Adrenal gland (tissue), 12 donors: ENCODE results near the gene ARHGAP5. TPM values are rescaled to one million over a fixed set of nuclear protein-coding genes. Genes with fewer than 3 reads are reported as not detected.

Experiments
- DNase-seq, 7 donors: peaks; one replicate each; pipeline ENCODE4 v3.0.0-alpha.2; 2019 to 2020
- H3K27ac ChIP-seq, 5 donors: fragments of 200-600 bp; sonication (generic) in 4 of 5; 1 replicate in 3 of 5; 2 replicates in 2 of 5; pipeline versions ENCODE4 v1.5.1 to v1.8.0; 2016 to 2020; ENCODE audit warnings: mild to moderate bottlenecking in 1 of 5
- H3K27me3 ChIP-seq: fragments of 200-600 bp; 2 replicates; pipeline ENCODE4 v1.8.0; 2021
- H3K36me3 ChIP-seq, 2 donors: fragments of 200-600 bp; replicated peaks in 1 of 2; 1 replicate in 1 of 2; 2 replicates in 1 of 2; pipeline versions ENCODE4 v1.5.1 to v1.8.0; 2018 to 2022
- H3K4me1 ChIP-seq, 2 donors: fragments of 200-600 bp; replicated peaks in 1 of 2; 1 replicate in 1 of 2; 2 replicates in 1 of 2; pipeline versions ENCODE4 v1.5.1 to v1.8.0; 2018 to 2021
- H3K4me3 ChIP-seq, 4 donors: fragments of 200-600 bp; sonication (generic) in 3 of 4; one replicate each; pipeline ENCODE4 v1.5.1; 2016 to 2018
- H3K9me3 ChIP-seq, 3 donors: fragments of 200-600 bp; sonication (generic) in 1 of 3; replicated peaks in 1 of 3; 1 replicate in 2 of 3; 2 replicates in 1 of 3; pipeline versions ENCODE4 v1.5.1 to v1.8.0; 2016 to 2021
- POLR2A ChIP-seq, 2 donors: fragments of 450-650 bp; IDR thresholded peaks; one replicate each; pipeline ENCODE4 v1.6.1; 2017; ENCODE audit warnings: antibody characterized with exemption in 2 of 2, mild to moderate bottlenecking in 2 of 2, moderate library complexity in 1 of 2
- WGBS, 4 donors: extraction: QIAGEN DNeasy Blood & Tissue Kit in 2 of 4; methylation state at CpG; one replicate each; pipeline versions ENCODE4 v1.1.5 to v1.1.7; 2013 to 2017; 5-methylcytosine and 5-hydroxymethylcytosine counted together
- intact Hi-C, 2 donors: fragments of 100-400 bp; cut with DNase I; formaldehyde crosslinking; loops; one replicate each; pipeline versions ENCODE4 v1.14.1 to v1.15.0; 2022 to 2023
- polyA plus RNA-seq, 3 donors: library from polyadenylated mRNA; stranded (reverse); fragments of 200-250 nt in 2 of 3; fragments of 350-450 nt in 1 of 3; fragmentation: Illumina TruSeq in 1 of 3; extraction: RNeasy Lipid Tissue Mini Kit (QIAGEN cat#74804) in 1 of 3; gene quantifications; one replicate each; pipeline ENCODE4 v1.2.3, GENCODE V29; 2013 to 2014
- total RNA-seq, 9 donors: library from RNA; depleted of rRNA in 4 of 9; stranded (reverse); fragments of >200 nt in 4 of 9; fragments of 120-200 nt in 1 of 9; fragmentation: NEBNext Ultra II Directional in 1 of 9; extraction: Animal tissue kit (Norgen Biotek cat#: 25700) in 1 of 9; gene quantifications; one replicate each; pipeline versions ENCODE4 v1.1.0 to v1.2.4, GENCODE V29; 2013 to 2023
- TF ChIP-seq, protein P1 (sequence below), 6 experiments: fragments of 450-650 bp in 4 of 6; fragments of 200-600 bp in 2 of 6; sonication (generic) in 1 of 6; IDR thresholded peaks; 1 replicate in 5 of 6; 2 replicates in 1 of 6; pipeline versions ENCODE4 v1.5.1 to v1.8.0; 2016 to 2021; ENCODE audit warnings: antibody characterized with exemption in 6 of 6, mild to moderate bottlenecking in 2 of 6, moderate library complexity in 1 of 6
- donor health status: healthy with polysubstance abuse.
- donor health status: Bipolar disorder and iron deficiency.
- donor health status: DM: yes; HTN: yes; CAD: no.
- donor health status: DM: no; HTN: no; CAD: no.
- donor health status: DM: no; HTN: no; CAD: no.
- donor health status: DM: yes; HTN: yes; CAD: no.

The ARHGAP5 gene
- total and polyA plus RNA-seq, 12 donors: 11.9 to 100.0 (median 76.8) TPM

DNA sequence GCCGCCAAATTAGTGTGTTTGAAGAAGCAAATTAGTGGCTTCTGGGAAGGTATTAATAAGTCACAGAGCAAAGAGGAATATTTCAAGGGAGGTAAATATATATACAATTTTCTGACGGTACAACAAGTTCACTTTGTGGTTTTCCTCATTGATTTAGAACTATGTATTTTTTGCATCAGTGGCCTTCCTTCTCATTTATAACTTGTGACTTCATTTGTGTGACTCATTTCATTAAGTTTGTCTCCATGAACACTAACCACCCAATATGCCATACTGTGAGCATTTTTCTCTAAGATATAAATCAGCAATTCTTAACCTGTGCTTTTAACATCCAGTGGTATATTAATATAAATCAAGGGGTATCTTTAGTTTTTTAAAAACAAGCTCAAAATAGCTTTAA, 29.3 kb upstream of the ARHGAP5 start:
- H3K27ac ChIP-seq: no peak overlapping the region
- H3K4me1 ChIP-seq: peaks cover 4 to 25% of the 10 kb centered on the region in 2 donors
- TF ChIP-seq, protein P1, sequence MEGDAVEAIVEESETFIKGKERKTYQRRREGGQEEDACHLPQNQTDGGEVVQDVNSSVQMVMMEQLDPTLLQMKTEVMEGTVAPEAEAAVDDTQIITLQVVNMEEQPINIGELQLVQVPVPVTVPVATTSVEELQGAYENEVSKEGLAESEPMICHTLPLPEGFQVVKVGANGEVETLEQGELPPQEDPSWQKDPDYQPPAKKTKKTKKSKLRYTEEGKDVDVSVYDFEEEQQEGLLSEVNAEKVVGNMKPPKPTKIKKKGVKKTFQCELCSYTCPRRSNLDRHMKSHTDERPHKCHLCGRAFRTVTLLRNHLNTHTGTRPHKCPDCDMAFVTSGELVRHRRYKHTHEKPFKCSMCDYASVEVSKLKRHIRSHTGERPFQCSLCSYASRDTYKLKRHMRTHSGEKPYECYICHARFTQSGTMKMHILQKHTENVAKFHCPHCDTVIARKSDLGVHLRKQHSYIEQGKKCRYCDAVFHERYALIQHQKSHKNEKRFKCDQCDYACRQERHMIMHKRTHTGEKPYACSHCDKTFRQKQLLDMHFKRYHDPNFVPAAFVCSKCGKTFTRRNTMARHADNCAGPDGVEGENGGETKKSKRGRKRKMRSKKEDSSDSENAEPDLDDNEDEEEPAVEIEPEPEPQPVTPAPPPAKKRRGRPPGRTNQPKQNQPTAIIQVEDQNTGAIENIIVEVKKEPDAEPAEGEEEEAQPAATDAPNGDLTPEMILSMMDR (IDR thresholded peaks at IDR 0.05): no peak
- no peak for TF ChIP-seq POLR2A (IDR thresholded peaks at IDR 0.05)
- intact Hi-C loops: no loop called here
- no peak for DNase-seq
- H3K27me3 ChIP-seq: no peaks in the 10 kb centered on the region
- peaks cover 0 to 7% (median 0%) of the 10 kb centered on the region in 3 donors for H3K9me3 ChIP-seq
- 76 to 86% (median 80%) methylated on average over 2 of the region's 2 CpGs for WGBS, 4 donors
- H3K4me3 ChIP-seq: no peak overlapping the region
- no peaks in the 10 kb centered on the region for H3K36me3 ChIP-seq

DNA sequence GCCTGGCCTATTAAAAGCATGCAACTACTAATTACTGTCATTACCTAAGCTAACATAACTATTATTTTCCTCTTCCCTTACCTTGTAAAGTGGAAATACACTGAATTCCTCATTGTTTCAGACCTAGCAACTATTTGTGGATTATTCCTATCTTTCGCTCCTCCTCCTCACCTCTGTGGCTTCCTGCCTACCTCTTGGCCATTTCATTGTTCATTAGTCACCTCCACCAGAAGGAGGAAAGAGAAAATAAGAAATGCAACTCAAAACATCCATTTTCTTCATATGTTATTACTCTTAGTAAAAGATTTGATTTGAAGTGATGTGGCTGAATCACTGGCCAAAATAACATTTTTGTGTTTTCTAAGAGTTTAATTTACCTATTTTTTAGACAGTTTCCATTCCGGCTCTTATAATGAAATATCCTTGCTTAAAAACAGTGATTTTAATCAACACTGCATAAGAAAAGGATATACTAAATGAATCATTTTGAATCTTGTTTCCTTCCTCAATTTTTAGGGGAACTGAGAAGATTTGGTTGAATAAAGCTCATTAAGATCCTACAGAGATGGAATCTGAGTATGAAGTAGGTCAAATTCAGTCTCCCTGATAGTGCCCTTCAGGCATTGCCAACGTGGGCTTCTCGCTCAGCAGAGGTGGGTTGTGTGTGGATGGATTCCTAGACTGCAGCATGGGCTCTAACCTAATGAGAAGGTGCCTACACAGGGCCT, 27.6 kb upstream of the ARHGAP5 start:
- no peak overlapping the region for H3K27ac ChIP-seq
- no peak for DNase-seq
- H3K36me3 ChIP-seq: no peaks in the 10 kb centered on the region
- no peak overlapping the region for H3K4me3 ChIP-seq
- WGBS, 4 donors: 64 to 85% (median 69%) methylated on average over 4 of the region's 4 CpGs
- intact Hi-C loops: no loop called here
- TF ChIP-seq, protein P1 (IDR thresholded peaks at IDR 0.05): no peak
- no peak for TF ChIP-seq POLR2A (IDR thresholded peaks at IDR 0.05)
- H3K4me1 ChIP-seq: peaks cover 0 to 8% of the 10 kb centered on the region in 2 donors
- H3K27me3 ChIP-seq: no peaks in the 10 kb centered on the region
- H3K9me3 ChIP-seq: peaks cover 0 to 7% (median 0%) of the 10 kb centered on the region in 3 donors

DNA sequence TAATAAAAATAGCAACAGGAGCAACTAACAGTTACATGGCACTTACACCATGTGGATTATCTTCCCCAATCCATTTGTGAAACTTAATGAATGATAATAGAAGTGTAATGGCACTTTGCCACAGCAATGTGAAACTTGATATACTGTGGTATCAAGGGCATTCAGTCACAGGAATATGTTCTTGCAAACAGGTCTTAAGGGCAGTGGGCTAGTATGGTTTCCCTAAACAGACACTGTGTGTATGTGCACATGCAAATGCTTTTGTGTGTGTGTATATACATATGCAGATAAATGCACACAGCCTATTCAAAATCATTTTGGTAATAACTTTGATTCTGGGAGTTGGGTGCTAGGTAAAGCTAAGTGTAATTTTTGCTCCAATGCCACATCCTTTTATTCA, 26.2 kb upstream of the ARHGAP5 start:
- Histone ChIP-seq H3K4me1 (peaks cover 0 to 7% of the 10 kb centered on the region in 2 donors), H3K9me3 (peaks cover 0 to 7% (median 0%) of the 10 kb centered on the region in 3 donors), H3K27ac (no peak overlapping the region), H3K36me3 (no peaks in the 10 kb centered on the region), H3K27me3 (no peaks in the 10 kb centered on the region), H3K4me3 (no peak overlapping the region)
- TF ChIP-seq POLR2A (IDR thresholded peaks at IDR 0.05): no peak
- TF ChIP-seq, protein P1 (IDR thresholded peaks at IDR 0.05): no peak
- intact Hi-C loops: no loop called here
- DNase-seq: no peak

DNA sequence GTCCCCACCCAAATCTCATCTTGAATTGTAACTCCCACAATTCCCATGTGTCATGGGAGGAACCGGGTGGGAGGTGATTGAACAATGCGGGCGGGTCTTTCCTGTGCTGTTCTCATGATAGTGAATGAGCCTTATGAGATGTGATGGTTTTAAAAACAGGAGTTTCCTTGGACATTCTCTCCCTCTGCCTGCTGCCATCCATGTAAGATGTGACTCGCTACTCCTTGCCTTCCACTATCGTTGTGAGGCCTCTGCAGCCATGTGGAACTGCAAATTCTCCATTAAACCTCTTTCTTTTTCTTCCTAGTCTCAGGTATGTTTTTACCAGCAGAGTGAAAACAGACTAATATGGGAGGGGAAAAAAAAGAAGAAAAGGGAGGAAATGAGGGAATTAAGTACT, 22.6 kb upstream of the ARHGAP5 start:
- no peaks in the 10 kb centered on the region for H3K27me3 ChIP-seq
- 93 to 95% (median 95%) methylated on average over 5 of the region's 5 CpGs for WGBS, 4 donors
- no peak for DNase-seq
- H3K36me3 ChIP-seq: no peaks in the 10 kb centered on the region
- no peaks in the 10 kb centered on the region for H3K9me3 ChIP-seq
- intact Hi-C loops: no loop called here
- TF ChIP-seq, protein P1 (IDR thresholded peaks at IDR 0.05): no peak
- TF ChIP-seq POLR2A (IDR thresholded peaks at IDR 0.05): no peak
- H3K4me3 ChIP-seq: no peak overlapping the region
- peaks cover 0 to 7% of the 10 kb centered on the region in 2 donors for H3K4me1 ChIP-seq
- H3K27ac ChIP-seq: no peak overlapping the region
